Transverse colon (tissue), 4 donors: ENCODE measurements around the gene GNAO1.

Source experiments
- CTCF ChIP-seq, 5 experiments: fragments of 200-600 bp in 3 of 5; fragments of 450-650 bp in 2 of 5; sonication (generic) in 3 of 5; IDR thresholded peaks; 1 replicate in 2 of 5; 2 replicates in 3 of 5; pipeline ENCODE4 v1.5.1; 2016 to 2017; ENCODE audit warnings: antibody characterized with exemption in 5 of 5, inconsistent platforms in 3 of 5, mild to moderate bottlenecking in 2 of 5, moderate library complexity in 1 of 5
- POLR2A ChIP-seq: fragments of 450-650 bp; IDR thresholded peaks from one replicate; pipeline ENCODE4 v1.6.1; 2016; ENCODE audit warnings: antibody characterized with exemption, mild to moderate bottlenecking, moderate library complexity
- POLR2AphosphoS5 ChIP-seq, 3 donors: sonication (generic); formaldehyde crosslinking; IDR thresholded peaks; one replicate each; pipeline ENCODE4 v1.6.1; 2016; ENCODE audit warnings: antibody characterized with exemption in 3 of 3

DNA sequence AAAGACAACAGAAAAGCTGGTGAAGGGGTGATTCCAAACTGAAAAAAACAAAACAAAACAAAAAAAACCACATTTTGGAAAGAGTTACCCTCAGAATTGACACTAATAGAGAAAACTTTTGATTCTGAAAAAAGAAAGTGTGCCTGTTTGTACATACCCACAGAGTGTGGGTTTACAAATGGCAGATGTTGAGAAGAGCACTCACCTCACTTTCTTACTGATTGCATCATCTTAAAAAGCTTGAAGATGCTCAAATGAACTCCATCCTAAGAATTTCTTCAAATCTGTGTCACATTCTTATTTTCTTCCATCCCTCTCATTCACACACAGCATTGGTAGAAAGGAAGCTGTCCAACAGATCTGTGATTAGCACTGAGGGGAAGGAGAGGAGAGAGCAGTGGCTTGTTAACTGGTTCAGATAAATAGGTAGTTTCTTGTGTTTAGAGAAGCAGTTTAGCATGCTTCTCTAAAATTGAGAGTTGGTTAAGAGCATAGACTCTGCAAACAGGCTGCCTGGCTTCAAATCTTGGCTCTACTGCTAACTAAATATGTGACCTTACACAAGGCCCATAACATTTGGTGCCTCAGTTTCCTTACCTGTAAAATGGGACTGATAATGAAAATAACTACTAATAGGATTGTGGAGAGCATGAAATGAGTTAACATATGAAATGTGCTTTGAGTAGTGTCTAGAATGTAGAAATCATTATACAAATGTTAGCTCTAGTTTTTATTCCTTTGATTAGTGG, 6.9 kb downstream of the GNAO1 start:
- TF ChIP-seq CTCF (IDR thresholded peaks at IDR 0.05) (no peak), POLR2AphosphoS5 (IDR thresholded peaks at IDR 0.05) (no peak), POLR2A (no peak)
